GM23248 (cell line): ENCODE data around the gene IGSF21.

ENCODE experiments used
- EZH2 ChIP-seq: fragments of 200-600 bp; sonication (generic); IDR thresholded peaks from 2 replicates; pipeline ENCODE4 v1.6.1; 2018; ENCODE audit warnings: antibody characterized with exemption, mild to moderate bottlenecking; ENCODE audit not compliant: insufficient read depth, poor library complexity, severe bottlenecking
- EZH2phosphoT487 ChIP-seq: fragments of 200-600 bp; sonication (generic); IDR thresholded peaks from 2 replicates; pipeline ENCODE4 v1.6.1; 2018; ENCODE audit warnings: antibody characterized with exemption, moderate library complexity, mild to moderate bottlenecking, low read depth; ENCODE audit not compliant: insufficient read depth

DNA sequence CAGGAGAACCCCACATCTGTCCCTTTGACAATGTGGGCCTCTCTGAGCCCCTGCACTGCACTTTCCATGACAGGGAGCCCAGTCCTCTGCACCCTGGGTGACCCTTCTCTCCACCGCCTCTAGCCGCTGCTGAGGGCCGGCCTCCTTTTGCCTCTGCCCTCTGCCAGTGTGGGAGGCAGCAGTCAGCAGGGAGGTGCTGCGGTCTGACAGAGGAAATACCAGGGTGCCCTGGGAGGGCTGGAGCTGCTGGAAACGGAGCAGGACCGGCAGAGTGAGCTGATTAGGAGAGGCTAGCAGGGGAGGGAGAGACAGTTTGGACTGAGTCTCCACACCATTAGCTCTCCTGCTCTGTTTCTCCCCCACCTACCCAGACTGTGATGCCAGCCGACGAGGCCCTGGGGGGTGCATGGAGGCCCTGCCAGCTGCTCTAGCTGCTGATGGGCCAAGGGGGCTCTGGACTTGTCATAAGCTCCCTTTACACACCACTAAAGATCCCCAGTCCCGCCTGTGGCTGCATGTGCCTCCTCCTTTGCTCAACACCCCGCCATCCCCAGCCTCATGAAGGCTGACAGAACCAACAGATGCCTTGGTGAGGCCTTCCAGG, 202.1 kb downstream of the IGSF21 start:
- no peak for TF ChIP-seq EZH2
- TF ChIP-seq EZH2phosphoT487: no peak
